Panc1 (cell line): ENCODE measurements around the gene AVPI1.

Experiments
- POLR2AphosphoS5 ChIP-seq: IDR thresholded peaks from 2 replicates; pipeline ENCODE4 v1.6.1; 2012; ENCODE audit warnings: mild to moderate bottlenecking, low read depth, low read length, moderate library complexity
- SIN3A ChIP-seq: IDR thresholded peaks from 2 replicates; pipeline ENCODE4 v1.6.1; 2012; ENCODE audit warnings: low read depth, mild to moderate bottlenecking, low read length, moderate library complexity, borderline replicate concordance; ENCODE audit not compliant: insufficient read depth
- TF ChIP-seq, protein P1 (sequence below): fragments of 450-650 bp; IDR thresholded peaks from 2 replicates; pipeline ENCODE4 v1.5.1; 2017; ENCODE audit warnings: mild to moderate bottlenecking
- TF ChIP-seq, protein P2 (sequence below), 2 experiments: IDR thresholded peaks; 2 replicates each; pipeline ENCODE4 v1.6.1; 2011 to 2012; ENCODE audit warnings: low read depth in 2 of 2, control low read depth in 1 of 2, low read length in 1 of 2, mild to moderate bottlenecking in 1 of 2, moderate library complexity in 1 of 2; ENCODE audit not compliant: insufficient read depth in 1 of 2

DNA sequence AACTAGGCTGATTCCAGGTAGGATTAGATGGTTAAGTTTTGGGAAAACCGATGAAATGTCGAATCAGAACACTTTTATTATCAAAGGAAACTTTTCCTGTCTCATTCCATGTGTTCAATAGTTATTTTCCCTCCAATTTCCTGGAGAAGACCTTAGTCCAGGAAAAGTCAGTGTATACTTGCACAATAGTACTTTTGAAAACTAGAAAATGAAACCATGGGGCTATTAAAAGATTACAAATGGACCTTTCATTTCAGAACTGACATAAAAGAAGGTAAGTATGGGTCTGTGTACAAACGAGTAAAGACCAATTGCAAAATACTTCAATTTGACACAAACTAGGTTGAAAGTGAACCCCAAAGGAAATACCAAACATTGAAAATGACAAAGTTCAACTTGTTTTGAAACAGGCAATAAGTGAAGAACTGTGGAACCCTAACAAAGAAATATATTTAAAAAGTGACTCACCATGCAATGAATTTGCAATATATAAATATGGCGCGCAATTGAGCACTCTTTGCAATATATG, 2.1 kb downstream of the AVPI1 start:
- TF ChIP-seq, protein P1, sequence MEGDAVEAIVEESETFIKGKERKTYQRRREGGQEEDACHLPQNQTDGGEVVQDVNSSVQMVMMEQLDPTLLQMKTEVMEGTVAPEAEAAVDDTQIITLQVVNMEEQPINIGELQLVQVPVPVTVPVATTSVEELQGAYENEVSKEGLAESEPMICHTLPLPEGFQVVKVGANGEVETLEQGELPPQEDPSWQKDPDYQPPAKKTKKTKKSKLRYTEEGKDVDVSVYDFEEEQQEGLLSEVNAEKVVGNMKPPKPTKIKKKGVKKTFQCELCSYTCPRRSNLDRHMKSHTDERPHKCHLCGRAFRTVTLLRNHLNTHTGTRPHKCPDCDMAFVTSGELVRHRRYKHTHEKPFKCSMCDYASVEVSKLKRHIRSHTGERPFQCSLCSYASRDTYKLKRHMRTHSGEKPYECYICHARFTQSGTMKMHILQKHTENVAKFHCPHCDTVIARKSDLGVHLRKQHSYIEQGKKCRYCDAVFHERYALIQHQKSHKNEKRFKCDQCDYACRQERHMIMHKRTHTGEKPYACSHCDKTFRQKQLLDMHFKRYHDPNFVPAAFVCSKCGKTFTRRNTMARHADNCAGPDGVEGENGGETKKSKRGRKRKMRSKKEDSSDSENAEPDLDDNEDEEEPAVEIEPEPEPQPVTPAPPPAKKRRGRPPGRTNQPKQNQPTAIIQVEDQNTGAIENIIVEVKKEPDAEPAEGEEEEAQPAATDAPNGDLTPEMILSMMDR: no peak
- no peak for TF ChIP-seq POLR2AphosphoS5
- TF ChIP-seq SIN3A: no peak
- TF ChIP-seq, protein P2, sequence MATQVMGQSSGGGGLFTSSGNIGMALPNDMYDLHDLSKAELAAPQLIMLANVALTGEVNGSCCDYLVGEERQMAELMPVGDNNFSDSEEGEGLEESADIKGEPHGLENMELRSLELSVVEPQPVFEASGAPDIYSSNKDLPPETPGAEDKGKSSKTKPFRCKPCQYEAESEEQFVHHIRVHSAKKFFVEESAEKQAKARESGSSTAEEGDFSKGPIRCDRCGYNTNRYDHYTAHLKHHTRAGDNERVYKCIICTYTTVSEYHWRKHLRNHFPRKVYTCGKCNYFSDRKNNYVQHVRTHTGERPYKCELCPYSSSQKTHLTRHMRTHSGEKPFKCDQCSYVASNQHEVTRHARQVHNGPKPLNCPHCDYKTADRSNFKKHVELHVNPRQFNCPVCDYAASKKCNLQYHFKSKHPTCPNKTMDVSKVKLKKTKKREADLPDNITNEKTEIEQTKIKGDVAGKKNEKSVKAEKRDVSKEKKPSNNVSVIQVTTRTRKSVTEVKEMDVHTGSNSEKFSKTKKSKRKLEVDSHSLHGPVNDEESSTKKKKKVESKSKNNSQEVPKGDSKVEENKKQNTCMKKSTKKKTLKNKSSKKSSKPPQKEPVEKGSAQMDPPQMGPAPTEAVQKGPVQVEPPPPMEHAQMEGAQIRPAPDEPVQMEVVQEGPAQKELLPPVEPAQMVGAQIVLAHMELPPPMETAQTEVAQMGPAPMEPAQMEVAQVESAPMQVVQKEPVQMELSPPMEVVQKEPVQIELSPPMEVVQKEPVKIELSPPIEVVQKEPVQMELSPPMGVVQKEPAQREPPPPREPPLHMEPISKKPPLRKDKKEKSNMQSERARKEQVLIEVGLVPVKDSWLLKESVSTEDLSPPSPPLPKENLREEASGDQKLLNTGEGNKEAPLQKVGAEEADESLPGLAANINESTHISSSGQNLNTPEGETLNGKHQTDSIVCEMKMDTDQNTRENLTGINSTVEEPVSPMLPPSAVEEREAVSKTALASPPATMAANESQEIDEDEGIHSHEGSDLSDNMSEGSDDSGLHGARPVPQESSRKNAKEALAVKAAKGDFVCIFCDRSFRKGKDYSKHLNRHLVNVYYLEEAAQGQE (IDR thresholded peaks at IDR 0.05; ENCODE audit: insufficient read depth in 1 of 2, low read depth in 2 of 2, low read length in 1 of 2): no peak
